Measurements from ENCODE around the gene ARMC9. TPM values are rescaled to one million over a fixed set of nuclear protein-coding genes. Genes with fewer than 3 reads are reported as not detected.
A peak's percentile ranks its signal among the peaks of the same experiment; 100 is the strongest.

ARMC9 gene
- total RNA-seq, 4 donors from 2014 or later, result 2.2 to 6.9 (median 5.3) TPM

- no peak overlapping the region for H3K4me3 ChIP-seq (ENCODE audit: low read depth, poor library complexity, severe bottlenecking)
- no peak for TF ChIP-seq POLR2A (IDR thresholded peaks at IDR 0.05)
- TF ChIP-seq CTCF (IDR thresholded peaks at IDR 0.05), result no peak
- 73 to 84% methylated on average over 11 of the region's 11 CpGs for WGBS, 2 donors
- DNase-seq (ENCODE audit: low spot score in 2 of 2), result peak in 1 of 2 donors; percentile 71
- intact Hi-C loops (cut with DNase I; ENCODE audit: low total_unique reads), result no loop called here
Measured at GRCh38 chr2:231185050-231185725, 13.2 kb upstream of the ARMC9 start.

GRCh38 chr2:231185886-231186285, 12.5 kb upstream of the ARMC9 start:
- peak in 1 of 2 donors; percentile 71 for DNase-seq (ENCODE audit: low spot score in 2 of 2)
- intact Hi-C loops (cut with DNase I; ENCODE audit: low total_unique reads), result no loop called here
- TF ChIP-seq CTCF (IDR thresholded peaks at IDR 0.05) (no peak), POLR2A (IDR thresholded peaks at IDR 0.05) (no peak)
- H3K4me3 ChIP-seq (ENCODE audit: low read depth, poor library complexity, severe bottlenecking), result no peak overlapping the region
- 40 to 61% methylated on average over 1 to 4 of the region's 4 CpGs for WGBS, 2 donors

GRCh38 chr2:231186325-231186724, 12.1 kb upstream of the ARMC9 start:
- peak in 1 of 2 donors; percentile 78 for DNase-seq (ENCODE audit: low spot score in 2 of 2)
- intact Hi-C loops (cut with DNase I; ENCODE audit: low total_unique reads), result no loop called here
- TF ChIP-seq CTCF (IDR thresholded peaks at IDR 0.05), result no peak
- H3K4me3 ChIP-seq (ENCODE audit: low read depth, poor library complexity, severe bottlenecking), result no peak overlapping the region
- WGBS, 2 donors, result 84 to 93% methylated on average over 7 of the region's 7 CpGs

- no peak overlapping the region for H3K4me3 ChIP-seq (ENCODE audit: low read depth, poor library complexity, severe bottlenecking)
- intact Hi-C loops (cut with DNase I; ENCODE audit: low total_unique reads), result no loop called here
- DNase-seq (ENCODE audit: low spot score in 2 of 2), result peak in 1 of 2 donors; percentile 73
- no peak for TF ChIP-seq POLR2A (IDR thresholded peaks at IDR 0.05)
- TF ChIP-seq CTCF (IDR thresholded peaks at IDR 0.05), result no peak
- 75% methylated on average over 18 of the region's 18 CpGs for WGBS, 2 donors
Measured at GRCh38 chr2:231187736-231188505, 10.5 kb upstream of the ARMC9 start.

GRCh38 chr2:231188506-231189170, 9.8 kb upstream of the ARMC9 start:
- intact Hi-C loops (cut with DNase I; ENCODE audit: low total_unique reads), result no loop called here
- 92 to 93% methylated on average over 6 of the region's 6 CpGs for WGBS, 2 donors
- TF ChIP-seq CTCF (IDR thresholded peaks at IDR 0.05) (no peak), POLR2A (IDR thresholded peaks at IDR 0.05) (no peak)
- no peak overlapping the region for H3K4me3 ChIP-seq (ENCODE audit: low read depth, poor library complexity, severe bottlenecking)
- DNase-seq (ENCODE audit: low spot score in 2 of 2), result peak in 1 of 2 donors; percentile 72

All from lower leg skin (tissue), 4 donors.